Astrocyte (in vitro differentiated cells and primary cell): Measurements from ENCODE around the gene PVALEF. TPM values are rescaled to one million over a fixed set of nuclear protein-coding genes. Genes with fewer than 3 reads are reported as not detected.

Experiments used
- DNase-seq: peaks from one replicate; pipeline ENCODE4 v3.0.0-alpha.2; 2010; ENCODE audit warnings: low read depth
- FAIRE-seq: peaks from 2 replicates; lab custom pipeline; 2011; peaks lifted over from hg19 to GRCh38; lab: Jason Lieb, UNC
- H2AFZ ChIP-seq: 2 replicates; pipeline ENCODE4 v1.6.0; 2012; ENCODE audit warnings: low read depth, low read length, inconsistent platforms
- H3K27ac ChIP-seq: 2 replicates; pipeline ENCODE4 v1.5.1; 2011; ENCODE audit warnings: low read depth, low read length, inconsistent platforms
- H3K27me3 ChIP-seq: 2 replicates; pipeline ENCODE4 v1.6.0; 2011; ENCODE audit warnings: low read length, inconsistent platforms; ENCODE audit not compliant: insufficient read depth
- H3K36me3 ChIP-seq: 2 replicates; pipeline ENCODE4 v1.5.1; 2011; ENCODE audit warnings: low read length, inconsistent platforms; ENCODE audit not compliant: insufficient read depth
- H3K4me1 ChIP-seq: 2 replicates; pipeline ENCODE4 v1.5.1; 2011; ENCODE audit warnings: low read length, inconsistent platforms; ENCODE audit not compliant: insufficient read depth
- H3K4me2 ChIP-seq: 2 replicates; pipeline ENCODE4 v1.6.0; 2012; ENCODE audit warnings: low read length, inconsistent platforms
- H3K4me3 ChIP-seq: 2 replicates; pipeline ENCODE4 v1.5.1; 2011; ENCODE audit warnings: low read depth, mild to moderate bottlenecking, low read length, inconsistent platforms; ENCODE audit not compliant: insufficient read depth
- H3K79me2 ChIP-seq: 2 replicates; pipeline ENCODE4 v1.6.0; 2012; ENCODE audit warnings: mild to moderate bottlenecking, low read length, inconsistent platforms; ENCODE audit not compliant: insufficient read depth
- H3K9ac ChIP-seq: 2 replicates; pipeline ENCODE4 v1.6.0; 2012; ENCODE audit warnings: mild to moderate bottlenecking, low read length, inconsistent platforms
- H3K9me3 ChIP-seq: 2 replicates; pipeline ENCODE4 v1.5.1; 2012; ENCODE audit warnings: low read depth, mild to moderate bottlenecking, low read length, inconsistent platforms; ENCODE audit not compliant: insufficient read depth
- H4K20me1 ChIP-seq: 2 replicates; pipeline ENCODE4 v1.6.0; 2012; ENCODE audit warnings: low read length, inconsistent platforms; ENCODE audit not compliant: insufficient read depth
- H3K27ac Mint-ChIP-seq: one replicate; pipeline ENCODE4 v1.8.0; 2021; ENCODE audit warnings: mild to moderate bottlenecking, mixed read lengths; ENCODE audit not compliant: unreplicated experiment
- H3K27me3 Mint-ChIP-seq: one replicate; pipeline ENCODE4 v1.8.0; 2021; ENCODE audit warnings: low read depth, mixed read lengths; ENCODE audit not compliant: unreplicated experiment
- H3K36me3 Mint-ChIP-seq: one replicate; pipeline ENCODE4 v1.8.0; 2021; ENCODE audit warnings: low read depth, mixed read lengths; ENCODE audit not compliant: unreplicated experiment
- H3K4me1 Mint-ChIP-seq: one replicate; pipeline ENCODE4 v1.8.0; 2021; ENCODE audit warnings: low read depth, mixed read lengths; ENCODE audit not compliant: unreplicated experiment
- H3K4me3 Mint-ChIP-seq: one replicate; pipeline ENCODE4 v1.8.0; 2021; ENCODE audit warnings: mild to moderate bottlenecking, moderate library complexity, mixed read lengths; ENCODE audit not compliant: unreplicated experiment
- H3K9me3 Mint-ChIP-seq: one replicate; pipeline ENCODE4 v1.8.0; 2021; ENCODE audit warnings: mild to moderate bottlenecking, mixed read lengths; ENCODE audit not compliant: unreplicated experiment
- EZH2 ChIP-seq: IDR thresholded peaks from 2 replicates; pipeline ENCODE4 v1.6.1; 2012; ENCODE audit warnings: mild to moderate bottlenecking, low read length, inconsistent platforms; ENCODE audit not compliant: insufficient read depth
- total RNA-seq: library from RNA; stranded (reverse); gene quantifications from 2 replicates; pipeline ENCODE4 v1.2.1, GENCODE V29; 2021
- TF ChIP-seq, protein P1 (sequence below): IDR thresholded peaks from 2 replicates; pipeline ENCODE4 v1.5.1; 2011; ENCODE audit warnings: low read depth, mild to moderate bottlenecking, inconsistent platforms, low read length, moderate library complexity; ENCODE audit not compliant: insufficient read depth

Gene PVALEF
- total RNA-seq, 1 donor from 2014 or later = not detected

DNA sequence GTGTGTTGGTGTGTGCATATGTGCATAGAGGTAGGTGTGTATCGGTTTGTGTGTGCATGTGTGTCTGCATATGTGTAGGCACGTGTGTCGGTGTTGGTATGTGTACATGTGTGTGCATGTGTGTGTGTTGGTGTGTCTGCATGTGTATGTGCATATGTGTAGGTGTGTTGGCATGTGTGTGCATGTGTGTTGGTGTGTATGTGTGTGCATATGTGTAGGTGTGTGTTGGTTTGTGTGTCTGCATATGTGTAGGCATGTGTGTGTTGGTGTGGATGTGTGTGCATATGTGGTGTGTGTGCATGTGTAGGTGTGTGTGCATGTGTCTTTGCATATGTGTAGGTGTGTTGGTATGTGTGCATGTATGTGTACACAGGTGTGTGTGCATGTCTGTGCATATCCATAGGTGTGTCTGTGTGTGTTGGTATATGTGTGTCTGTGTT is 4.6 kb downstream of the PVALEF start:
- Histone ChIP-seq H3K4me2 (no peak overlapping the region), H4K20me1 (no peaks in the 10 kb centered on the region), H3K4me3 (no peak overlapping the region), H2AFZ (no peak overlapping the region), H3K9me3 (no peaks in the 10 kb centered on the region), H3K9ac (no peak overlapping the region), H3K36me3 (no peaks in the 10 kb centered on the region), H3K27ac (no peak overlapping the region), H3K79me2 (no peaks in the 10 kb centered on the region), H3K27me3 (peaks cover 5% of the 10 kb centered on the region), H3K4me1 (no peaks in the 10 kb centered on the region)
- H3K27ac Mint-ChIP-seq = no peak overlapping the region
- peaks cover 9% of the 10 kb centered on the region for H3K27me3 Mint-ChIP-seq
- no peak overlapping the region for H3K4me3 Mint-ChIP-seq
- H3K36me3 Mint-ChIP-seq = no peaks in the 10 kb centered on the region
- FAIRE-seq = no peak
- no peaks in the 10 kb centered on the region for H3K9me3 Mint-ChIP-seq
- no peaks in the 10 kb centered on the region for H3K4me1 Mint-ChIP-seq
- DNase-seq = no peak
- TF ChIP-seq, protein P1, sequence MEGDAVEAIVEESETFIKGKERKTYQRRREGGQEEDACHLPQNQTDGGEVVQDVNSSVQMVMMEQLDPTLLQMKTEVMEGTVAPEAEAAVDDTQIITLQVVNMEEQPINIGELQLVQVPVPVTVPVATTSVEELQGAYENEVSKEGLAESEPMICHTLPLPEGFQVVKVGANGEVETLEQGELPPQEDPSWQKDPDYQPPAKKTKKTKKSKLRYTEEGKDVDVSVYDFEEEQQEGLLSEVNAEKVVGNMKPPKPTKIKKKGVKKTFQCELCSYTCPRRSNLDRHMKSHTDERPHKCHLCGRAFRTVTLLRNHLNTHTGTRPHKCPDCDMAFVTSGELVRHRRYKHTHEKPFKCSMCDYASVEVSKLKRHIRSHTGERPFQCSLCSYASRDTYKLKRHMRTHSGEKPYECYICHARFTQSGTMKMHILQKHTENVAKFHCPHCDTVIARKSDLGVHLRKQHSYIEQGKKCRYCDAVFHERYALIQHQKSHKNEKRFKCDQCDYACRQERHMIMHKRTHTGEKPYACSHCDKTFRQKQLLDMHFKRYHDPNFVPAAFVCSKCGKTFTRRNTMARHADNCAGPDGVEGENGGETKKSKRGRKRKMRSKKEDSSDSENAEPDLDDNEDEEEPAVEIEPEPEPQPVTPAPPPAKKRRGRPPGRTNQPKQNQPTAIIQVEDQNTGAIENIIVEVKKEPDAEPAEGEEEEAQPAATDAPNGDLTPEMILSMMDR = no peak
- TF ChIP-seq EZH2 = no peak

DNA sequence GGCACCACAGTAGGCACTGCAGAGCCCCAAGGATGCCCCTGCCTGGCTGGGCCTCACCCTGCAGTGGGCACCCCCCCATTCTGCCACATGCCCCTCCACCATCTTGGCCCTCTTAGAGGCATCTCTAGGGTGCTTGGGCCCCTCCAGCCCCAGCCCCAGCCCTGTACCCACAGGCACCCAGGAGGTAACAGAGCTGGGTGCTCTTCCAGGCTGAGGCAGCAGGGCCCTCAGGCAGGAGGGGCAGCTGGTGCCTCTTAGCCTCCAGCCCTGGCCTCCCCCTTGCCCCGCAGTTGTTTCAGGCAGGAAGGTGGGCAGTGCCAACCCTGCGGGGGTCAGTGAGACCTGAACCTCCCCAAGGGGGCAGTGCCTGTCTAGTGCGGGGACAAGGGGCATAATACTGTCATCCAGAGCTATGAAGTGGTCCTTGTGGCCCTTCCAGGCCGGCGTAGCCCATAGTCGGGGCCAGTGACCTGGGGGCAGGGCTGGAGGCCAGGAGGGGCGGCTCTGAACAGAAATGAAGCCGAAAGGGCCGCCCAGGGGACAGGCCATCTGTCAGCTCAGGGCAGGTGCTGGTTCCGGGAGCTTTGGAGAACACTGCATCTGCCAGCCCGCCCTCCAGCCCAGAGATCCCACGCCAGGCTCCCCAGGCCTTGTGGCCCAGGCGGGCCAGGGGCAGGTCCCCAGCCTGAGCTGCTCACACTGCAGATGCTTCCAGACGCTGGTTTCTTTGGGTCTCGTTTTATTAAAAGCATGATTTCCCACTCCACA is 5.6 kb downstream of the PVALEF start:
- H3K27ac Mint-ChIP-seq = no peak overlapping the region
- DNase-seq = no peak
- peaks cover 3% of the 10 kb centered on the region for H3K9me3 Mint-ChIP-seq
- Histone ChIP-seq H3K4me3 (no peak overlapping the region), H3K9me3 (no peaks in the 10 kb centered on the region), H3K9ac (no peak overlapping the region), H3K27ac (no peak overlapping the region), H3K79me2 (no peaks in the 10 kb centered on the region), H3K27me3 (peaks cover 3% of the 10 kb centered on the region), H3K36me3 (no peaks in the 10 kb centered on the region), H3K4me1 (no peaks in the 10 kb centered on the region), H2AFZ (no peak overlapping the region), H4K20me1 (no peaks in the 10 kb centered on the region), H3K4me2 (no peak overlapping the region)
- H3K4me3 Mint-ChIP-seq = no peak overlapping the region
- no peaks in the 10 kb centered on the region for H3K4me1 Mint-ChIP-seq
- H3K27me3 Mint-ChIP-seq = peaks cover 8% of the 10 kb centered on the region
- H3K36me3 Mint-ChIP-seq = no peaks in the 10 kb centered on the region
- TF ChIP-seq EZH2 = no peak
- TF ChIP-seq, protein P1 = no peak
- FAIRE-seq = no peak

DNA sequence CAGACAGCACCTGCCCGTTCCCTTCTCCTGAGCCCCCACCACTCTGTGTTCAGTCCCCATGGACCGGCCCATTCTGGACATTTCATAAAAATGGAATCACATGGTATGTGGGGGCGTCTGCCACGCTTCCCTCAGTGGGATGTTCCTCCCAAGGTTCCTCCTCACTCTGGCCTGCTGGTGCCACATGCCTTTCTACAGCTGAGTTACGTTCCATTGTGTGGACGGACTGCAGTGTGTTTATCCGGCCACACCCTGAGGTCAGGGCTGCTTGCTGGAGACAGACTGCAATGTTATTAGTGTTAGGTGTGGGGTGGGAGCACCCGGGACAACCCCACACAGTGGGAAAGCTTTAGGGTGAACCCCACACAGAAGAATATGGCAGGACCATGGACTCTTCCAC is 6.6 kb downstream of the PVALEF start:
- H3K9ac ChIP-seq = no peak overlapping the region
- no peaks in the 10 kb centered on the region for H3K36me3 Mint-ChIP-seq
- FAIRE-seq (no peak), DNase-seq (no peak)
- H3K27ac Mint-ChIP-seq = no peak overlapping the region
- H3K27me3 Mint-ChIP-seq = peaks cover 8% of the 10 kb centered on the region
- no peaks in the 10 kb centered on the region for H3K79me2 ChIP-seq
- no peak for TF ChIP-seq EZH2
- TF ChIP-seq, protein P1 = no peak
- H3K9me3 ChIP-seq = no peaks in the 10 kb centered on the region
- H3K36me3 ChIP-seq = no peaks in the 10 kb centered on the region
- H3K4me2 ChIP-seq = no peak overlapping the region
- no peak overlapping the region for H3K27ac ChIP-seq
- peaks cover 3% of the 10 kb centered on the region for H3K9me3 Mint-ChIP-seq
- H3K4me1 Mint-ChIP-seq = no peaks in the 10 kb centered on the region
- no peak overlapping the region for H3K4me3 Mint-ChIP-seq
- H3K4me3 ChIP-seq = no peak overlapping the region
- H3K4me1 ChIP-seq = no peaks in the 10 kb centered on the region
- H2AFZ ChIP-seq = no peak overlapping the region
- no peaks in the 10 kb centered on the region for H4K20me1 ChIP-seq
- no peaks in the 10 kb centered on the region for H3K27me3 ChIP-seq
